BE2C (cell line): ENCODE measurements around the gene STAB1.

ENCODE experiments used
- DNase-seq: peaks from one replicate; pipeline ENCODE4 v3.0.0-alpha.2; 2020
- H3K27me3 ChIP-seq: fragments of 250-450 bp; sonication (Bioruptor Pico); 2 replicates; pipeline ENCODE4 v1.5.1; 2020; ENCODE audit warnings: mild to moderate bottlenecking
- H3K36me3 ChIP-seq: fragments of 250-450 bp; sonication (Bioruptor Pico); 2 replicates; pipeline ENCODE4 v1.5.1; 2020; ENCODE audit warnings: mild to moderate bottlenecking
- H3K4me1 ChIP-seq: fragments of 250-450 bp; sonication (Bioruptor Pico); 2 replicates; pipeline ENCODE4 v1.5.1; 2020
- H3K4me3 ChIP-seq: 2 replicates; pipeline ENCODE4 v1.5.1; 2011; ENCODE audit warnings: low read depth, low read length
- H3K9me3 ChIP-seq: fragments of 250-450 bp; sonication (Bioruptor Pico); 2 replicates; pipeline ENCODE4 v1.5.1; 2020
- CTCF ChIP-seq: IDR thresholded peaks from 2 replicates; pipeline ENCODE4 v1.5.1; 2012; ENCODE audit warnings: mild to moderate bottlenecking, low read depth, low read length

Gene STAB1

DNA sequence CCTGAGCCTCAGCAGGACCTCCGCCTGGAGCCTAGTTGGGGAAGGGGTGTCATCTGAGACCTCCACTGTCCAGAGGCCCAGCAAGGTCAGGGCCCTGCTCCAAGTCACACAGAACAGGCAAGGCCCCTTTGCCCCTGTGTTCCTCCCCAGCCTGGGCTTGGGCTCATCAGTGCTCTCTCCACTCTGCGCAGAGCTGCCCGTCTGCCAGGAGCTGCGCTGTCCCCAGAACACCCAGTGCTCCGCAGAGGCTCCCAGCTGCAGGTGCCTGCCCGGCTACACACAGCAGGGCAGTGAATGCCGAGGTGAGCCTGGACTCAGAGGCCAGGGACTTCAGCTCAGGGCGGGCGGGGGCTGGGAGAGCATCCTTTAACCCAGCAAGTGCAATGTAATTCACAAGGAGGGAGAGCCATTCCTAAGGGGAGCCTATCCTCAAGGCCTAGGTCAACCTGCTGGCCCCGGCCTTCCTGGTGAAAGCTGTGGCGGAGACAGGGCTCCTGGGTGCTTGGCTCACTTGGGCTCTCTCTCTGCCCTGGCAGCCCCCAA, 7.7 kb downstream of the STAB1 start:
- no peaks in the 10 kb centered on the region for H3K36me3 ChIP-seq
- H3K4me1 ChIP-seq, result no peaks in the 10 kb centered on the region
- H3K4me3 ChIP-seq, result no peak overlapping the region
- TF ChIP-seq CTCF, result no peak
- H3K27me3 ChIP-seq, result no peaks in the 10 kb centered on the region
- DNase-seq, result no peak
- H3K9me3 ChIP-seq, result no peaks in the 10 kb centered on the region

- no peaks in the 10 kb centered on the region for H3K4me1 ChIP-seq
- no peaks in the 10 kb centered on the region for H3K36me3 ChIP-seq
- no peaks in the 10 kb centered on the region for H3K9me3 ChIP-seq
- no peak overlapping the region for H3K4me3 ChIP-seq
- TF ChIP-seq CTCF, result no peak
- no peaks in the 10 kb centered on the region for H3K27me3 ChIP-seq
- DNase-seq, result no peak
Measured at GRCh38 chr3:52503788-52504424, 8.8 kb downstream of the STAB1 start.

DNA sequence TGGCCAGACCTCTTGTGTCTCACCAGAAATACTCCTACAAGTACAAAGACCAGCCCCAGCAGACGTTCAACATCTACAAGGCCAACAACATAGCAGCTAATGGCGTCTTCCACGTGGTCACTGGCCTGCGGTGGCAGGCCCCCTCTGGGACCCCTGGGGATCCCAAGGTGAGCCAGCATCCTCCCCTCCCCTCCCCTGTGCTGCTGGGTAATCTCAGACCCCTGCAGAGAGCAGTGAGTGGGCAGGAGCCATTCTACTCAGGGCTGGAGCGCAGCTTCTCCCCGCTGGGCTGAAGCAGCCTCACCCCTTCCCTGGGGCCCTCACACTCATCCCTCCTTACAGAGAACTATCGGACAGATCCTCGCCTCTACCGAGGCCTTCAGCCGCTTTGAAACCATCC, 9.8 kb downstream of the STAB1 start:
- no peak for TF ChIP-seq CTCF
- no peak overlapping the region for H3K4me3 ChIP-seq

DNA sequence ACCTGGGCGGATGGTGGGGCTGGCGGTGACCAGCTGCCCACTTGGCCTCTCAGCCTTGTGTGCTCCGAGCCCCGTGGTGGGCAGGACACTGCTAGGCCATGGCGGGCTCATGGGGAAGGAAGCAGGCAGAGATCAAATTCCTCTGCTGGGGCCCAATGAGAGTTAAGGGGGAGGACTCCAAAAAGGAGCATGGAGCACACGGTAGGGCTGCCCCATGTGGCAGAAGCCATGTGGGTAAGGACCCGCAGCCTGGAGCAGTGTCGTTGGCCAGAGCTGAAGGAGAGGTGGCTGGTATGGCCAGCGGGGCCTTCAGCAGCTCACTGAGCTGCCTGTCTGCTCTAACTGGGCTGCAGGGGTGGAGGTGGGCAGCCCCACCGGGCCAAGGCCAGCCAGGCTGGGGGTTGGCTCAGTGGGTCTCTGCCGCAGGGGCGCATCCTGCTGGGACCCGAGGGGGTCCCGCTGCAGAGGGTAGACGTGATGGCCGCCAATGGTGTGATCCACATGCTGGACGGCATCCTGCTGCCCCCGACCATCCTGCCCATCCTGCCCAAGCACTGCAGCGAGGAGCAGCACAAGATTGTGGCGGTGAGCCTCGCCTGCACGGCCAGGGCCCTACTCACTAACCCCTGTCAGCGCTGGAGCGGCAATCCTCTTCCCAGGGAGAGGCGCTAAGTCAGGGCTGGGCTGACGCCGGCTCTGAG, 11.3 kb downstream of the STAB1 start:
- Histone ChIP-seq H3K4me1 (no peaks in the 10 kb centered on the region), H3K9me3 (no peaks in the 10 kb centered on the region), H3K27me3 (no peaks in the 10 kb centered on the region), H3K4me3 (no peak overlapping the region), H3K36me3 (no peaks in the 10 kb centered on the region)
- TF ChIP-seq CTCF, result no peak
- DNase-seq, result no peak

More for the DNA sequence above, 9.8 kb downstream of the STAB1 start:
- Histone ChIP-seq H3K27me3 (no peaks in the 10 kb centered on the region), H3K4me1 (no peaks in the 10 kb centered on the region), H3K9me3 (no peaks in the 10 kb centered on the region), H3K36me3 (no peaks in the 10 kb centered on the region)
- DNase-seq, result no peak

GRCh38 chr3:52507359-52507758, 12.2 kb downstream of the STAB1 start:
- no peaks in the 10 kb centered on the region for H3K9me3 ChIP-seq
- DNase-seq, result no peak
- H3K27me3 ChIP-seq, result no peaks in the 10 kb centered on the region
- no peaks in the 10 kb centered on the region for H3K4me1 ChIP-seq
- no peaks in the 10 kb centered on the region for H3K36me3 ChIP-seq
- TF ChIP-seq CTCF, result no peak
- H3K4me3 ChIP-seq, result no peak overlapping the region

DNA sequence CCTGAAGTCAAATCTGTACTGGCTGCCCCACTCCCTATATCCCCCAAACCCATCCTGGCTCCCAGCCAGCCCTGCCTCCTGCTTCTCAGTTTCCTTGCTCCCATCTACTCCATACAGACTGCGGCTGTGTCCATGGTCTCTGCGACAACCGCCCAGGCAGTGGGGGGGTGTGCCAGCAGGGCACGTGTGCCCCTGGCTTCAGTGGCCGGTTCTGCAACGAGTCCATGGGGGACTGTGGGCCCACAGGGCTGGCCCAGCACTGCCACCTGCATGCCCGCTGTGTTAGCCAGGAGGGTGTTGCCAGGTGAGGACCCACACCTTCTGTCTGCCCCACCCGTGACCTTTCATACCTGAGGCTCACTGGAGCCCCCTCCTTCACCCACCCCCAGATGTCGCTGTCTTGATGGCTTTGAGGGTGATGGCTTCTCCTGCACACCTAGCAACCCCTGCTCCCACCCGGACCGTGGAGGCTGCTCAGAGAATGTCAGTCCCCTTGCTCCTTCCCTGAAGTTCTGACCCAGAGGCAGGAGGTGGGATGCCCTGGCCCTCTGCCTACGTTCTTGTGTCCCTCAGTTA, 14.7 kb downstream of the STAB1 start:
- Histone ChIP-seq H3K4me3 (no peak overlapping the region), H3K27me3 (no peaks in the 10 kb centered on the region), H3K4me1 (no peaks in the 10 kb centered on the region), H3K9me3 (no peaks in the 10 kb centered on the region), H3K36me3 (no peaks in the 10 kb centered on the region)
- DNase-seq, result no peak
- TF ChIP-seq CTCF, result no peak
